Right lobe of liver (tissue), 4 donors: ENCODE data around the gene DLX5.

Experiments used
- POLR2A ChIP-seq: fragments of 450-650 bp; IDR thresholded peaks from one replicate; pipeline ENCODE4 v1.6.1; 2017; ENCODE audit warnings: antibody characterized with exemption, mild to moderate bottlenecking
- TF ChIP-seq, protein P1 (sequence below), 4 donors: fragments of 200-600 bp in 3 of 4; fragments of 450-650 bp in 1 of 4; IDR thresholded peaks; one replicate each; pipeline versions ENCODE4 v1.5.1 to v1.8.0; 2016 to 2022; ENCODE audit warnings: antibody characterized with exemption in 4 of 4, mild to moderate bottlenecking in 2 of 4
- donor health status: DM: no; HTN: no; CAD: no.
- donor health status: DM: no; HTN: no; CAD: no.
- donor health status: DM: no; HTN: yes; CAD: no.

GRCh38 chr7:97025130-97025499, 484 bp upstream of the DLX5 start:
- no peak for TF ChIP-seq POLR2A
- TF ChIP-seq, protein P1, sequence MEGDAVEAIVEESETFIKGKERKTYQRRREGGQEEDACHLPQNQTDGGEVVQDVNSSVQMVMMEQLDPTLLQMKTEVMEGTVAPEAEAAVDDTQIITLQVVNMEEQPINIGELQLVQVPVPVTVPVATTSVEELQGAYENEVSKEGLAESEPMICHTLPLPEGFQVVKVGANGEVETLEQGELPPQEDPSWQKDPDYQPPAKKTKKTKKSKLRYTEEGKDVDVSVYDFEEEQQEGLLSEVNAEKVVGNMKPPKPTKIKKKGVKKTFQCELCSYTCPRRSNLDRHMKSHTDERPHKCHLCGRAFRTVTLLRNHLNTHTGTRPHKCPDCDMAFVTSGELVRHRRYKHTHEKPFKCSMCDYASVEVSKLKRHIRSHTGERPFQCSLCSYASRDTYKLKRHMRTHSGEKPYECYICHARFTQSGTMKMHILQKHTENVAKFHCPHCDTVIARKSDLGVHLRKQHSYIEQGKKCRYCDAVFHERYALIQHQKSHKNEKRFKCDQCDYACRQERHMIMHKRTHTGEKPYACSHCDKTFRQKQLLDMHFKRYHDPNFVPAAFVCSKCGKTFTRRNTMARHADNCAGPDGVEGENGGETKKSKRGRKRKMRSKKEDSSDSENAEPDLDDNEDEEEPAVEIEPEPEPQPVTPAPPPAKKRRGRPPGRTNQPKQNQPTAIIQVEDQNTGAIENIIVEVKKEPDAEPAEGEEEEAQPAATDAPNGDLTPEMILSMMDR (IDR thresholded peaks at IDR 0.05) = no peak
